DND-41 (cell line): ENCODE results near the gene NRXN3.

Source experiments
- ATAC-seq: fragments of 200-7000 bp; cut with Tn5 transposase; 3 replicates; pipeline ENCODE4 v1.9.1; 2021; ENCODE audit warnings: low read depth; ENCODE audit not compliant: insufficient read depth
- DNase-seq: peaks from one replicate; pipeline ENCODE4 v3.0.0-alpha.2; 2020
- H2AFZ ChIP-seq: 2 replicates; pipeline ENCODE4 v1.6.0; 2012; ENCODE audit warnings: low read depth, low read length
- H3K27ac ChIP-seq: 2 replicates; pipeline ENCODE4 v1.5.1; 2012; ENCODE audit warnings: low read length, inconsistent platforms
- H3K27me3 ChIP-seq: fragments of 200-600 bp; sonication (generic); 2 replicates; pipeline ENCODE4 v1.6.0; 2012; ENCODE audit warnings: low read length, mild to moderate bottlenecking, inconsistent platforms; ENCODE audit not compliant: insufficient read depth, poor library complexity
- H3K36me3 ChIP-seq: 2 replicates; pipeline ENCODE4 v1.5.1; 2012; ENCODE audit warnings: low read length, inconsistent platforms; ENCODE audit not compliant: insufficient read depth
- H3K4me1 ChIP-seq: 2 replicates; pipeline ENCODE4 v1.5.1; 2012; ENCODE audit warnings: mild to moderate bottlenecking, low read length; ENCODE audit not compliant: insufficient read depth
- H3K4me2 ChIP-seq: 2 replicates; pipeline ENCODE4 v1.6.0; 2012; ENCODE audit warnings: mild to moderate bottlenecking, moderate library complexity, low read length, inconsistent platforms; ENCODE audit not compliant: insufficient read depth
- H3K4me3 ChIP-seq, 2 experiments: fragments of 200-600 bp in 1 of 2; shearing (Covaris generic) in 1 of 2; 2 replicates each; pipeline ENCODE4 v1.5.1; 2012 to 2016; ENCODE audit warnings: inconsistent platforms in 2 of 2, low read length in 2 of 2, mild to moderate bottlenecking in 2 of 2, low read depth in 1 of 2, moderate library complexity in 1 of 2
- H3K79me2 ChIP-seq: 2 replicates; pipeline ENCODE4 v1.6.0; 2012; ENCODE audit warnings: low read length, inconsistent platforms; ENCODE audit not compliant: insufficient read depth
- H3K9ac ChIP-seq: 2 replicates; pipeline ENCODE4 v1.6.0; 2012; ENCODE audit warnings: low read depth, mild to moderate bottlenecking, inconsistent platforms, low read length, moderate library complexity
- H3K9me3 ChIP-seq: 2 replicates; pipeline ENCODE4 v1.5.1; 2012; ENCODE audit warnings: low read length, moderate library complexity, mild to moderate bottlenecking, inconsistent platforms; ENCODE audit not compliant: insufficient read depth, severe bottlenecking
- H4K20me1 ChIP-seq: 2 replicates; pipeline ENCODE4 v1.6.0; 2012; ENCODE audit warnings: low read length; ENCODE audit not compliant: insufficient read depth
- EZH2 ChIP-seq: IDR thresholded peaks from 3 replicates; pipeline ENCODE4 v1.6.1; 2012; ENCODE audit warnings: borderline replicate concordance, low read depth, mild to moderate bottlenecking, moderate library complexity, low read length, inconsistent platforms; ENCODE audit not compliant: severe bottlenecking
- TF ChIP-seq, protein P1 (sequence below): IDR thresholded peaks from 2 replicates; pipeline ENCODE4 v1.5.1; 2012; ENCODE audit warnings: borderline replicate concordance, low read length, moderate library complexity, mild to moderate bottlenecking; ENCODE audit not compliant: poor library complexity, severe bottlenecking; ENCODE audit errors: extremely low read depth

The NRXN3 gene

DNA sequence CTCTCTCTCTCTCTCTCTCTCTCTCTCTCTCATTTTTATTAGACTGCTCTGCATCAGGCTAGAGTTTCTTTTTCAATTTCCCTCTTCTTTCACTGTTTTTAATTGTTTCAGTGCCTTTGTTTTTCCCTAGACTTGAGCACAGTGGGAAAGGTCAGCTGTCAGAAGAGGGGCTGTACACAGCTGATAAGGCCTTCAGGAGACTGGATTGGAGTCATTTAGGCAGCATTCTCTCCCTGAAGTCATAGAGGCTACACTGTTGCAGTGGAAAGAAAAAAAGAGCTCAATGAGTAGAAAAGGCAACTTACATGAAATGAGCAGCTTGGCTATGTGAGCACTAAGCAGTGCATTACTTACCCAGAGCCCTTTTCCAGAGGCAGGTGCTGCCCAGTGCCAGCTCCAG is 456.9 kb downstream of the NRXN3 start:
- ATAC-seq: no peak
- Histone ChIP-seq H3K27me3 (no peaks in the 10 kb centered on the region), H2AFZ (no peak overlapping the region), H3K4me3 (no peak overlapping the region), H3K79me2 (no peaks in the 10 kb centered on the region), H3K36me3 (no peaks in the 10 kb centered on the region), H3K9ac (no peak overlapping the region), H3K4me1 (no peaks in the 10 kb centered on the region), H3K27ac (no peak overlapping the region), H4K20me1 (no peaks in the 10 kb centered on the region), H3K4me2 (no peak overlapping the region), H3K9me3 (no peaks in the 10 kb centered on the region)
- TF ChIP-seq EZH2: no peak
- no peak for DNase-seq

DNA sequence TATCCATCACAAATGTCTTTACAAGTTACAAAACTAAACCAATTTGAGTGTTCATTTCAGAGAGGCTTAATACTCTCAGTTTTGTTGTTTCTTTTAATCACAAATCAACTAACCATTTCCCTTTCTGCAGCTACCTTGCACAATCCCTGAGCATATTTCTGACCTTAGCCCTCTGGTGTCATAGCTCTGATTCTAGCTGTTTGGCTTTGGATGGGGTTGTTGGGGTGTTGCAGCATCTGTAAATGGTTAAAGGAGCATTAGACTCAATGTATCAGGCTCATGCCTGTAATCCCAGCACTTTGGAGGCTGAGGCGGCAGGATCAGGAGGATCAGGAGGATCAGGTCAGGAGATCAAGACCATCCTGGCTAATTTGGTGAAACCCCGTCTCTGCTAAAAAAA is 461.4 kb downstream of the NRXN3 start:
- H4K20me1 ChIP-seq: no peaks in the 10 kb centered on the region
- no peaks in the 10 kb centered on the region for H3K9me3 ChIP-seq
- H3K9ac ChIP-seq: no peak overlapping the region
- H3K4me1 ChIP-seq: no peaks in the 10 kb centered on the region
- no peaks in the 10 kb centered on the region for H3K27me3 ChIP-seq
- H3K4me3 ChIP-seq: no peak overlapping the region
- no peaks in the 10 kb centered on the region for H3K36me3 ChIP-seq
- ATAC-seq (no peak), DNase-seq (no peak)
- no peak overlapping the region for H3K27ac ChIP-seq
- no peak overlapping the region for H3K4me2 ChIP-seq
- H3K79me2 ChIP-seq: no peaks in the 10 kb centered on the region
- H2AFZ ChIP-seq: no peak overlapping the region
- no peak for TF ChIP-seq EZH2
- TF ChIP-seq, protein P1, sequence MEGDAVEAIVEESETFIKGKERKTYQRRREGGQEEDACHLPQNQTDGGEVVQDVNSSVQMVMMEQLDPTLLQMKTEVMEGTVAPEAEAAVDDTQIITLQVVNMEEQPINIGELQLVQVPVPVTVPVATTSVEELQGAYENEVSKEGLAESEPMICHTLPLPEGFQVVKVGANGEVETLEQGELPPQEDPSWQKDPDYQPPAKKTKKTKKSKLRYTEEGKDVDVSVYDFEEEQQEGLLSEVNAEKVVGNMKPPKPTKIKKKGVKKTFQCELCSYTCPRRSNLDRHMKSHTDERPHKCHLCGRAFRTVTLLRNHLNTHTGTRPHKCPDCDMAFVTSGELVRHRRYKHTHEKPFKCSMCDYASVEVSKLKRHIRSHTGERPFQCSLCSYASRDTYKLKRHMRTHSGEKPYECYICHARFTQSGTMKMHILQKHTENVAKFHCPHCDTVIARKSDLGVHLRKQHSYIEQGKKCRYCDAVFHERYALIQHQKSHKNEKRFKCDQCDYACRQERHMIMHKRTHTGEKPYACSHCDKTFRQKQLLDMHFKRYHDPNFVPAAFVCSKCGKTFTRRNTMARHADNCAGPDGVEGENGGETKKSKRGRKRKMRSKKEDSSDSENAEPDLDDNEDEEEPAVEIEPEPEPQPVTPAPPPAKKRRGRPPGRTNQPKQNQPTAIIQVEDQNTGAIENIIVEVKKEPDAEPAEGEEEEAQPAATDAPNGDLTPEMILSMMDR: no peak

DNA sequence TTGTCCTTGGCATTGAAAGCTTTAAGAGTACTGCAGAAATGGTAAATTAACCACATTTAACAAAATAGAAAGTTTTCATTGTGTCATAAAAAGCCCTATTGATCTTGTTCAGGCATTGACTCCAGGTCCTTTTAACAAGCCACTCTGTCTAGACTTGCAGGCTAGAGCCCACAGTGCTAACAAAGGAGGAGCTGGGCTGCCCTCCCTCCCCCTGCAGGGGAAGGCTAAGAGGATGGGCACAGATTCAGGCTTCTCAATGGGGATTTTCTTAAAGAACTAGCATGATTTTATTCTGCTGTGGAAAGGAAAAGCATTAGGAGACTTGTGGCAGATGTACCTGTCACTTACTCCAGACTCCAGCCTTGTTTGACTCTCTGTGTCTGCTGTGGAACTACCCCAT is 463.6 kb downstream of the NRXN3 start:
- no peak overlapping the region for H3K9ac ChIP-seq
- H4K20me1 ChIP-seq: no peaks in the 10 kb centered on the region
- H3K4me2 ChIP-seq: no peak overlapping the region
- TF ChIP-seq, protein P1: no peak
- TF ChIP-seq EZH2: no peak
- H3K27ac ChIP-seq: no peak overlapping the region
- H3K79me2 ChIP-seq: no peaks in the 10 kb centered on the region
- H3K4me3 ChIP-seq: no peak overlapping the region
- DNase-seq (no peak), ATAC-seq (no peak)
- H3K4me1 ChIP-seq: no peaks in the 10 kb centered on the region
- no peak overlapping the region for H2AFZ ChIP-seq
- no peaks in the 10 kb centered on the region for H3K27me3 ChIP-seq
- no peaks in the 10 kb centered on the region for H3K36me3 ChIP-seq
- H3K9me3 ChIP-seq: no peaks in the 10 kb centered on the region

DNA sequence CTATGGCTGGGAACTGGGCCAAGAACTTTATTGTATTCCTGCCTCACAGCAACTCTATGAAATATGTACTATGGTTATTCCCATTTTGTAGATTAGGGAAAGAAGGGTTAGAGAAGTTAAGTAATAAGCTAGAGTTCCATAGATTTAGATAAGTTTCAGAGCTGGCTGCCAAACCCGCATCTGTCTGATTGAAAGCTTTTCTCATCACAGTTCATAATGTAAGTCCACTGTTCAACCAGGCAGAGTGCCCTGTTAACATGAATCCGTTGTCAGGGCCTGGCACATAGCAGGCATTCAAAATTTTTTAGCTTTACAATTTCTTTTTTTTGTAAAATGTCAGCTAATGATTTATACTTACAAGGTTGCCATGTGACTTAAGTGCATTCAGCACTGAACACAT is 467.3 kb downstream of the NRXN3 start:
- H3K4me1 ChIP-seq: no peaks in the 10 kb centered on the region
- ATAC-seq: no peak
- H3K4me3 ChIP-seq: no peak overlapping the region
- no peaks in the 10 kb centered on the region for H3K9me3 ChIP-seq
- no peaks in the 10 kb centered on the region for H3K79me2 ChIP-seq
- no peaks in the 10 kb centered on the region for H4K20me1 ChIP-seq
- H3K36me3 ChIP-seq: no peaks in the 10 kb centered on the region
- TF ChIP-seq, protein P1: no peak
- TF ChIP-seq EZH2: no peak
- H2AFZ ChIP-seq: no peak overlapping the region
- no peak overlapping the region for H3K4me2 ChIP-seq
- H3K9ac ChIP-seq: no peak overlapping the region
- no peak overlapping the region for H3K27ac ChIP-seq
- H3K27me3 ChIP-seq: no peaks in the 10 kb centered on the region
- no peak for DNase-seq
